GM12892 (cell line): Measurements from ENCODE around the gene FOXL1.

Experiments
- DNase-seq: peaks from one replicate; pipeline ENCODE4 v3.0.0; 2011; ENCODE audit not compliant: insufficient read length
- FAIRE-seq: peaks from 2 replicates; lab custom pipeline; 2011; peaks lifted over from hg19 to GRCh38; lab: Jason Lieb, UNC
- POLR2A ChIP-seq: IDR thresholded peaks from 2 replicates; pipeline ENCODE4 v1.6.1; 2011; ENCODE audit warnings: low read depth, low read length, control low read depth
- POLR2AphosphoS5 ChIP-seq: IDR thresholded peaks from 2 replicates; pipeline ENCODE4 v1.6.1; 2011; ENCODE audit warnings: low read depth, low read length, control low read depth
- TAF1 ChIP-seq: IDR thresholded peaks from 2 replicates; pipeline ENCODE4 v1.6.1; 2011; ENCODE audit warnings: low read depth, mild to moderate bottlenecking, control low read depth, low read length, borderline replicate concordance

Gene FOXL1

GRCh38 chr16:86550281-86550680 lies 28.1 kb upstream of the FOXL1 start:
- DNase-seq (no peak), FAIRE-seq (no peak)
- no peak for TF ChIP-seq POLR2AphosphoS5
- no peak for TF ChIP-seq POLR2A
- no peak for TF ChIP-seq TAF1

DNA sequence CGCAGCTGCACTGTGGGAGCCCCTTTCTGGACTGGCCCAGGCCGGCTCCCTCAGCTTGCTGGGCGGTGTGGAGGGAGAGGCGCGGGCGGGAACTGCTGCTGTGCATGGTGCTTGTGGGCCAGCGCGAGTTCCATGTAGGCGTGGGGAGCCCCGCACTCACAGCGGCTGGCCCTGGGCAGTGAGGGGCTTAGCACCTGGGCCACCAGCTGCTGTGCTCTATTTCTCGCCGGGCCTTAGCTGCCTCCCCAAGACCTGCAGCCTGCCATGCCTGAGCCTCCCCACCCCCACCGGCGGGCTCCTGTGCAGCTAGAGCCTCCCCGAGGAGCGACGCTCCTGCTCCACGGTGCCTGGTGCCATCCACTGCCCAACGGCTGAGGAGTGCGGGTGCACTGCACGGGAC lies 25.0 kb upstream of the FOXL1 start:
- DNase-seq (no peak), FAIRE-seq (no peak)
- no peak for TF ChIP-seq TAF1
- TF ChIP-seq POLR2A = no peak
- TF ChIP-seq POLR2AphosphoS5 = no peak

GRCh38 chr16:86554599-86554916 lies 23.8 kb upstream of the FOXL1 start:
- no peak for TF ChIP-seq TAF1
- TF ChIP-seq POLR2A = no peak
- no peak for TF ChIP-seq POLR2AphosphoS5
- FAIRE-seq = no peak
- DNase-seq = no peak

- FAIRE-seq (peak; percentile 98), DNase-seq (peak; percentile 97)
- peak; percentile 37; the same call in 1 of the 2 replicates for TF ChIP-seq TAF1
- peak; percentile 87 for TF ChIP-seq POLR2AphosphoS5
- TF ChIP-seq POLR2A = peak; percentile 90
Measured at GRCh38 chr16:86554917-86555703, 23.2 kb upstream of the FOXL1 start, which contains the start of gene MTHFSD. Gene MTHFSD, minus strand, starts transcription at chr16:86555235. Its CDS starts 51 bp downstream, at chr16:86555184.

- DNase-seq (no peak), FAIRE-seq (no peak)
- TF ChIP-seq POLR2A (no peak), TAF1 (no peak), POLR2AphosphoS5 (no peak)
Measured at GRCh38 chr16:86555704-86556075, 22.7 kb upstream of the FOXL1 start.

DNA sequence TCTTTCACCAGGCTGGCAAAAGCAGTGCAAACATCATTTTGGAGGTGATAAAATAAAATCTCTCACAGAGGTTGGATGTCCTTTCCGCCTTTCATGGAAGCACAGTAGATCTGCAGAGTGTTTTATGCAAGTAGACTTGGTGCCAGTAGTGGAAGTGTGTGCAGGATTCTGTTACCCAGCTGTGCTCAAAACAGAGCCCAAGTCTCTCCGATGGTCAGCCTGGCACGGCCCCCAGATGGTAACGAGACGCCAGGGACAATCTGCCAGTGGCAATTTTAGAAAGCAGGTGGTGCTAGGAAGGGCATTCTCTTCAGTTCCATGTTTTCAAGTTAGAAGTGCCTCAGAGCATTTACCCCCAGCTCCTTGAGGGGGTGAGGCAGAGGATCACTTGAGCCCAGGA lies 21.8 kb upstream of the FOXL1 start:
- TF ChIP-seq TAF1 = no peak
- TF ChIP-seq POLR2A = no peak
- FAIRE-seq (no peak), DNase-seq (no peak)

DNA sequence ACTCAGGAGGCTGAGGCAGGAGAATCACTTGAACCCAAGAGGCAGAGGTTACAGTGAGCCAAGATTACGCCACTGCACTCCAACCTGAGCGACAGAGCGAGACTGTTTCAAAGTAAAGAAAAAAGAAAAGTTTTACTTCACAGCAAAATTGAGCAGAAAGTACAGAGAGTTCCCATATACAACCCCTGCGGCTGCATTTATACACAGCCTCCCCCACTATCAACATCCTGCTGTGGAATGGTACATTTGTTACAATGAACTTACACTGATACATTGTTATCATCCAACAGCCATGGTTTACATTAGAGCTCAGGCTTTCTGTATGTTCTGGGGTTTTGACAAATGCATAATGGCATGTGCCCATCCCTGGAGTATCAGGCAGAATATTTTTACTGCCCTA lies 20.8 kb upstream of the FOXL1 start:
- TF ChIP-seq POLR2A (no peak), POLR2AphosphoS5 (no peak), TAF1 (no peak)
- no peak for FAIRE-seq
- no peak for DNase-seq

GRCh38 chr16:86558355-86559193 lies 19.8 kb upstream of the FOXL1 start:
- no peak for DNase-seq
- FAIRE-seq = no peak
- TF ChIP-seq TAF1 (no peak), POLR2A (no peak), POLR2AphosphoS5 (no peak)

DNA sequence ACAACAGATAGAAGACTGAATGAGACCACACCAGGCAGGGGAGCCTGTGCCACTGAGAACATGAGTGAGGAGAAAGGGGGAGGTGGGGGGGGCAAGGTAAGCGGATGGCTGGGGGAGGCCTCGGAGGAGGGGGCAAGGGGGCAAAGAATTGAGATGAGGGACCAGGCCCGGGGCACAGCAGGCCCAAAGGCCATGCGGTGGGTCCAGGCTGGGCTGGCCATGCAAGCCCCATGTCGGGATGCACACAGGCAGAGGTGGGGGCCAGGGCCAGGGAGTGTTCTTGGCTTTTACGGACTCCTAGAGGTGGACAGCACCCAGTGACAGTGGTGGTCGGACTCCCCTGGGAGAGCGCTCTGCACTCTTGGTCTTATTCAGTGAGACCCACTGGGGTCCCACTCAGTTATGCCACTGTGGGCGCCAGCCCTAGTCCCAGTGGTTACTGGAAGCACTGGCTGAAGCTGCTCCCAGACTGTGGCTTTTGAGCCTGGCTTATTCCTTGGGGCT lies 18.5 kb upstream of the FOXL1 start:
- no peak for TF ChIP-seq POLR2AphosphoS5
- TF ChIP-seq TAF1 = no peak
- no peak for TF ChIP-seq POLR2A
- DNase-seq = no peak
- FAIRE-seq = no peak

- TF ChIP-seq POLR2A (no peak), POLR2AphosphoS5 (no peak), TAF1 (no peak)
- FAIRE-seq = no peak
- DNase-seq = no peak
Measured at GRCh38 chr16:86562356-86562755, 16.0 kb upstream of the FOXL1 start.

- FAIRE-seq (peak; percentile 60), DNase-seq (peak; percentile 78)
- TF ChIP-seq POLR2A (no peak), TAF1 (no peak), POLR2AphosphoS5 (no peak)
Measured at GRCh38 chr16:86563469-86564345, 14.6 kb upstream of the FOXL1 start.
